ENCODE measurements around the gene YTHDF1.

- no peak for TF ChIP-seq CEBPB (IDR thresholded peaks at IDR 0.05; ENCODE audit: low read depth, low read length)
- TF ChIP-seq POLR2A (IDR thresholded peaks at IDR 0.05; ENCODE audit: low read depth, low read length): no peak
Observed at GRCh38 chr20:63222541-63222940, 6.6 kb upstream of the YTHDF1 start.
